Measurements from ENCODE around the gene ITGA11.

DNA sequence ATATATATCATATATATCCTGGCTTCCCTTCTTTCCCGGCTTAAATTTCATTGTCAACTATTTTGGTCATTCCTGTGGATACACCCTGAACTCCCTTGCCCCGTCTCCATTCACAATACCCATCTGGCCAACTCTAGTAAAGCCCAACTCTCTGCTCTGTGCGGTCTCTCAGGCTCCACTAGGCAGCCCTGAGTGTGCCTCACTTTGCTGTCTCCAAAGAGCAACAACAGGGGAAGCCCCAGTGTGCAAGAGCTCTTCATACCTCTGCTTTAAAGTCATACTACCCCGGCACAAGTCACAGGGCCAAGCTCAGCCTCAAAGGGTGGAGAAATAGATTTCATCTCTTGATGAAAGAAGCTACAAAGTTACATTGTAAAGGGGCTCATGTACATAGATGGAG, 173.3 kb downstream of the ITGA11 start:
- no peak for TF ChIP-seq CTCF (IDR thresholded peaks at IDR 0.05)
- no peak for TF ChIP-seq EZH2 (IDR thresholded peaks at IDR 0.05; ENCODE audit: borderline replicate concordance, insufficient read depth, low read depth, low read length, poor library complexity, severe bottlenecking)
